Activated naive CD4-positive, alpha-beta T cell (primary cell): Measurements from ENCODE around the gene MTCL3.

Experiments used
- DNase-seq, 4 experiments: peaks; one replicate each; lab custom pipeline; 2025; lab: John Stamatoyannopoulos, UW

The MTCL3 gene

DNA sequence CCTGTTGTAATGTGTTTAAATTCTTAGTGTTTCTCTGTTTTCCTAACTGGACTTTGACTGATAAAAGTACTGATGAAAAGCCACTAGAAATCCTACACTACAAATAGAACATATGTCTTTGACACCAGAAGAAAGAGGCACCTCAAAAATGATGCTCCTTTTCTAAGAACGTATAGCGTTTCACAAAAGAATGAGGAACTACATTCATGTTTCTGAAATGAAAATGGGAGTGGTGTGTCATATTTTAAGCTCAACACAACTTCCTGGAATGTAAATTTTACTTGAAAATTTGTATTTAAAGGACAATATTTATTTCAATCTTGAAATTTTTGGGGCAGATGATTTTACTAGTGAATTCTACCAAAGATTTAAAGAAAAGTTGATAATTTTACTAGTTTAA is 95.2 kb downstream of the MTCL3 start:
- DNase-seq, result no peak
